ENCODE measurements around the gene EMC9. TPM values are rescaled to one million over a fixed set of nuclear protein-coding genes. Genes with fewer than 3 reads are reported as not detected.
A peak's percentile ranks its signal among the peaks of the same experiment; 100 is the strongest.

Gene EMC9
- total RNA-seq, 1 donor from 2014 or later = 3.4 TPM

GRCh38 chr14:24092505-24093206 is 48.7 kb downstream of the EMC9 start:
- peaks cover 0 to 11% of the 10 kb centered on the region in 2 donors for H3K4me1 ChIP-seq
- H3K36me3 ChIP-seq = no peaks in the 10 kb centered on the region
- no peak for TF ChIP-seq CTCF (IDR thresholded peaks at IDR 0.05)
- H3K27me3 ChIP-seq = no peaks in the 10 kb centered on the region
- H3K9me3 ChIP-seq = no peaks in the 10 kb centered on the region
- intact Hi-C loops (cut with DNase I) = loop anchor here (5.0 kb wide), 1 partner anchor 535 kb away; the partner anchor contains the start of gene THTPA
- H3K27ac ChIP-seq = peak overlapping the region; percentile 92 to 95
- DNase-seq (ENCODE audit: low spot score in 2 of 2) = no peak
- no peak overlapping the region for H3K4me3 ChIP-seq

DNA sequence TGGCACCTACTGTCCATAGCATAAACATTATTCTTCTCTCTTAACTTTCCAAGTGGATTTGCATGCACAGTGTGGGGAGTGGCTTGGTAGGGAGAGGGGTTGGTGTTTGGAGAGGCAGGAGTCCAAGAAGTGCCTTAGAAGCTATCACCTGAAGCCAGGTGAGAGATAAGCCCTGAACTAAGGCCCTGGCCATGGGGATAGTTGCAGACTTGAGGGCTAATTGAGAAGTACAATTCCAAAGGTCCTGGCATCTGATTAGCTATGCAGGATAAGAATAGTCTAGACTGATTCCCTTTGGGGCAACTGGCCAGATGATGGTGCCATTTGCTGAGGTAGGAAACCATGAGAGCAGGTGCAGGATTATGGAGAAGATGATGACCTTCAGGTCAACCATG is 49.3 kb downstream of the EMC9 start:
- Histone ChIP-seq H3K9me3 (no peaks in the 10 kb centered on the region), H3K36me3 (no peaks in the 10 kb centered on the region), H3K4me1 (peaks cover 0 to 11% of the 10 kb centered on the region in 2 donors), H3K4me3 (no peak overlapping the region), H3K27ac (peak overlapping the region in 1 of 2 donors; percentile 95), H3K27me3 (no peaks in the 10 kb centered on the region)
- no peak for TF ChIP-seq CTCF (IDR thresholded peaks at IDR 0.05)
- no peak for DNase-seq (ENCODE audit: low spot score in 2 of 2)
- intact Hi-C loops (cut with DNase I) = loop anchor here (5.0 kb wide), 1 partner anchor 535 kb away; the partner anchor contains the start of gene THTPA

DNA sequence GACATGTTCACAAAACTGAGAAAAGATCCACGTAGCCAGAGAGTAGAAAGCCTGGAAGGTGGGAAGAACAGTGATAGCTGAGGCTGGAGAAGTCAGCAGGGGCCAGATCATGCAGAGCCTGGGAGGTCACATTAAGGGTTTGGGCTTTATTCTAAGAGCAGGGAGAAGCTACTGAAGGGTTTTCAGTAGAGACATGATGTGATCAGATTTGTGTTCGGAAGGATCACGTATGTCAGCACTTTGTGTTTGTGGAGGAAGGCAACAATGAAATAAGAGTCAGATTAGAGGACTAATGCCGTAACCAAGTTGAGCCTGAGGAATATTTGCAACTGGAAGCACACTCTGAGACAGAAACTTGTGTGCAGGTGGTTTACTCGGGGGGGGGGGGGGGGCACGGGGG is 51.5 kb downstream of the EMC9 start:
- Histone ChIP-seq H3K27ac (no peak overlapping the region), H3K4me3 (no peak overlapping the region), H3K4me1 (peaks cover 0 to 9% of the 10 kb centered on the region in 2 donors), H3K36me3 (no peaks in the 10 kb centered on the region), H3K9me3 (no peaks in the 10 kb centered on the region), H3K27me3 (no peaks in the 10 kb centered on the region)
- DNase-seq (ENCODE audit: low spot score in 2 of 2) = no peak
- intact Hi-C loops (cut with DNase I) = loop anchor here (1.0 to 5.0 kb wide), 3 partner anchors 32 to 533 kb away; partner anchors contain the start of gene THTPA
- no peak for TF ChIP-seq CTCF (IDR thresholded peaks at IDR 0.05)

Other genes starting within 250 kb of the EMC9 start
- 9.8 TPM for gene DHRS4, start 187.8 kb downstream of the EMC9 start, total RNA-seq
- 31.5 TPM for gene DHRS4L2, start 152.7 kb downstream of the EMC9 start, total RNA-seq
- not detected for gene CARMIL3, start 89.6 kb downstream of the EMC9 start, total RNA-seq
- gene CPNE6, start 70.0 kb downstream of the EMC9 start, total RNA-seq = not detected
- gene PCK2, start 47.3 kb downstream of the EMC9 start, total RNA-seq = 26.1 TPM
- gene DCAF11, start 26.8 kb downstream of the EMC9 start, total RNA-seq = 52.3 TPM
- not detected for gene NRL, start 26.6 kb downstream of the EMC9 start, total RNA-seq
- not detected for gene FITM1, start 10.9 kb downstream of the EMC9 start, total RNA-seq
- 55.5 TPM for gene PSME1, start 5.4 kb downstream of the EMC9 start, total RNA-seq
- 100 TPM for gene PSME2, start 5.0 kb upstream of the EMC9 start, total RNA-seq
- 182 TPM for gene RNF31, start 5.9 kb upstream of the EMC9 start, total RNA-seq
- gene IRF9, start 19.7 kb upstream of the EMC9 start, total RNA-seq = 24.7 TPM
- 9.6 TPM for gene REC8, start 30.5 kb upstream of the EMC9 start, total RNA-seq
- 140 TPM for gene IPO4, start 47.2 kb upstream of the EMC9 start, total RNA-seq
- gene TM9SF1, start 53.9 kb upstream of the EMC9 start, total RNA-seq = 86.5 TPM
- gene TSSK4, start 64.1 kb upstream of the EMC9 start, total RNA-seq = not detected
- gene CHMP4A, start 71.9 kb upstream of the EMC9 start, total RNA-seq = 27.0 TPM
- 58.8 TPM for gene MDP1, start 74.5 kb upstream of the EMC9 start, total RNA-seq
- 72.8 TPM for gene NEDD8, start 90.8 kb upstream of the EMC9 start, total RNA-seq
- 37.5 TPM for gene GMPR2, start 91.3 kb upstream of the EMC9 start, total RNA-seq
- gene TINF2, start 101.0 kb upstream of the EMC9 start, total RNA-seq = 70.0 TPM
- gene TGM1, start 121.6 kb upstream of the EMC9 start, total RNA-seq = 1.7 TPM
- 54.9 TPM for gene RABGGTA, start 130.0 kb upstream of the EMC9 start, total RNA-seq
- 100 TPM for gene DHRS1, start 158.2 kb upstream of the EMC9 start, total RNA-seq
- 33.5 TPM for gene NOP9, start 158.3 kb upstream of the EMC9 start, total RNA-seq
- 72.8 TPM for gene CIDEB, start 166.4 kb upstream of the EMC9 start, total RNA-seq
- 3.0 TPM for gene LTB4R2, start 168.5 kb upstream of the EMC9 start, total RNA-seq
- gene LTB4R, start 169.9 kb upstream of the EMC9 start, total RNA-seq = 3.6 TPM
- gene ADCY4, start 193.5 kb upstream of the EMC9 start, total RNA-seq = 143 TPM
- gene RIPK3, start 198.4 kb upstream of the EMC9 start, total RNA-seq = 2.3 TPM
- 58.9 TPM for gene NFATC4, start 226.6 kb upstream of the EMC9 start, total RNA-seq

Measured in ascending aorta (tissue), 2 donors.